Kidney tubule cell (primary cell): Measurements from ENCODE around the gene FOLR1.
"Not testable (repeated sequence)": the region's sequence is repeated elsewhere in the genome, so short reads cannot be mapped to it uniquely, and the experiment has no call there.

Experiments used
- DNase-seq: peaks from one replicate; pipeline ENCODE4 v3.0.0-alpha.2; 2018; ENCODE audit warnings: low spot score

Gene FOLR1

DNA sequence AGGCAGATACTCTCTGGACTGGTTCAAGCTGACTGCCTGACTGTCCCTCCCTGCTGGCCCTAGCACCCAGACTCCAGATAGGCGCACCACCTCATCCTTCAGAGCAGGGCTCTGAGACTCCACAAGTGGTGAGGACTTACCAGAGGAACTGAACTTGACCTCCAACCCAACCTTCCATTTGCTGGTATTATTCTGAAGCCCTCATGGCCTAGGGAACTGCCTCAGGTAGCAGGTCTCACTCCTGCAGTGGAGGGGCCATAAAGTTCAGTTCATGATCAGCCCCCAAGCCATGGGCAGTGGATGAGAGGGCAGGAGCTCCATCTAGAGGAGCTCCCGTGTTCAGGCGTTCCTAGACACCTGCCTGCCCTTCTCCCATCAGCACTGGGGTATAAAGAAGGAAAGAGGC lies 10.4 kb upstream of the FOLR1 start:
- DNase-seq, result peak; percentile 56

DNA sequence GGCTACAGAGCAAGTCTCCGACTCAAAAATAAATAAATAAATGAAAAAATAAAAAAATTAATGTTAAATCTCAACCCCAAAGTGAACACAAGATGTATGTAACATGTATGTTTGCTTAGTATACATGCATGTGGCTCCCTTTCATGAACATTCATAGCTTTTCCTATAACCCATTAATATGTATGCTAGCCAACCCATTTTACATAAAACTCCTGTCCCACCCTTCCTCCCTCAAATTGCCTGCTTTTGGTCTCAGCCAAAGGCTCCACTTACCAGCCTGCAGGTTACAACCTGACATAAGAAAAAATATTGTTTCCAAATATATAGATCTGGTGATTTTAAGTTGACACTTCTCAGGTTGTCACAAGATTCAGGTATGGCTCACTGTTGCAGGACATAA lies 3.7 kb upstream of the FOLR1 start:
- DNase-seq, result no peak

DNA sequence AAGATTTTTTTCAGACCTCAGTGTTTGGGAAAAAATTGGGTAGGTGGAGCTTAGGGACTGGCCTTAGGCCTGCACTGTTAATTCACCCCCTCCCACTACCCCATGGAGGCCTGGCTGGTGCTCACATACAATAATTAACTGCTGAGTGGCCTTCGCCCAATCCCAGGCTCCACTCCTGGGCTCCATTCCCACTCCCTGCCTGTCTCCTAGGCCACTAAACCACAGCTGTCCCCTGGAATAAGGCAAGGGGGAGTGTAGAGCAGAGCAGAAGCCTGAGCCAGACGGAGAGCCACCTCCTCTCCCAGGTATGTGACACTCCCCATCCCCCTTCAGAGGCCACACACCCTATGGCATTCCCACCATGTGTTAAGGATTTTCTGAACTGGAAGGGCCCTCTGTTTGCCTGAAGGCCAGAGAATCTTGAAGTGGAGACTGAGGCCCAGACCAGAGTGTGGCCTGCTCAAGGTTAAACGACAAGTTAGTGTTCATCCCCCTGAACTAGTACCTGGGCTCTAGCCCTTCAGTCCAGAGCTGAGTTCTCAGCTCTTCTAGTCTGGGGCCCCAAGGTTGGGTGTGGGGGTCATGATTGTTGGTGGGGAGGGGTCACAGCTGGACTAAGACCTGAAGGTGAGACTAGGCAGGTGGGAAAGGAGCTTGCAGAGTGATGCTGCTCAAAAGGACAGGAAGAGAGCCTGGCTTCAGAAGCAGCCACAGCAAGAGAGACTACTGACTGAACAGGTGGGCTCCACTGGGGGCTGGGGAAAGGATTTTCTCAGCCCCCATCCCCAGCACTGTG lies 2.3 kb upstream of the FOLR1 start:
- peak; percentile 76 for DNase-seq

DNA sequence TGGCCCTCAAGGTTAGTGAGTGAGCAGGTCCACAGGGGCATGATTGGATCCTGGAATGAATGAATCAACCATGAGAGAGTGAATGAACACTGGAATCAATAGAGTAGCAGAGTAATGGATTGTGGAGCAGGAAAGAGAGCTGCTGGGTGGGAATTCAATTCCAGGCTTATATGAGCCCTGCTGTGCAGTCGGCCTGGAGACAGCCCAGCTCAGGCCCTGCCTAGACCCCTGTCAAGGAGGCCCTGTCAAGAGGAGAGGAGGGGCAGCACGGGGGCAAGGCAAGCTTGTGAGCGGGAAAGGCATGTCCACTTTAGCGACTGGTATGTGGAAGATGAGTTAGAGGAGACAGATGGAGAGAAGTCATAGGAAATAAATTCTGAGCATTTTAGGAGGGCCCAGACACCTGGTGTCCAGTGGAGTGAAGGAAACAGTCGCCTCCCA lies 1.3 kb upstream of the FOLR1 start:
- DNase-seq, result no peak

DNA sequence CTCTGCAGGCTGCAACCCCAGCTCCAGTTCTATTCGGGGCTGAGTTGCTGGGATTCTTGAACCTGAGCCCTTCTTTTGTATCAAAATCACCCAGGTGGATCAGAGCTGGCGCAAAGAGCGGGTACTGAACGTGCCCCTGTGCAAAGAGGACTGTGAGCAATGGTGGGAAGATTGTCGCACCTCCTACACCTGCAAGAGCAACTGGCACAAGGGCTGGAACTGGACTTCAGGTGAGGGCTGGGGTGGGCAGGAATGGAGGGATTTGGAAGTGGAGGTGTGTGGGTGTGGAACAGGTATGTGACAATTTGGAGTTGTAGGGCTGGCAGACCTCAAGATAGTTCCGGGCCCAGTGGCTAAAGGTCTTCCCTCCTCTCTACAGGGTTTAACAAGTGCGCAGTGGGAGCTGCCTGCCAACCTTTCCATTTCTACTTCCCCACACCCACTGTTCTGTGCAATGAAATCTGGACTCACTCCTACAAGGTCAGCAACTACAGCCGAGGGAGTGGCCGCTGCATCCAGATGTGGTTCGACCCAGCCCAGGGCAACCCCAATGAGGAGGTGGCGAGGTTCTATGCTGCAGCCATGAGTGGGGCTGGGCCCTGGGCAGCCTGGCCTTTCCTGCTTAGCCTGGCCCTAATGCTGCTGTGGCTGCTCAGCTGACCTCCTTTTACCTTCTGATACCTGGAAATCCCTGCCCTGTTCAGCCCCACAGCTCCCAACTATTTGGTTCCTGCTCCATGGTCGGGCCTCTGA lies 3.8 kb downstream of the FOLR1 start:
- no peak for DNase-seq

DNA sequence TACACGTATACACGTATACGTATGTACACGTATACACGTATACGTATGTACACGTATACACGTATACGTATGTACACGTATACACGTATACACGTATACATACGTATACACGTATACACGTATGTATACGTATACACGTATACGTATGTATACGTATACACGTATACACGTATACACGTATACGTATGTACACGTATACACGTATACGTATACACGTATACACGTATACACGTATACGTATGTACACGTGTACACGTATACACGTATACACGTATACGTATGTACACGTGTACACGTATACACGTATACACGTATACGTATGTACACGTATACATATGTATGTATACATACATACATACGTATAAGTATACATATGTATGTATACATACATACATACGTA lies 9.5 kb downstream of the FOLR1 start:
- DNase-seq, result not testable (repeated sequence)

DNA sequence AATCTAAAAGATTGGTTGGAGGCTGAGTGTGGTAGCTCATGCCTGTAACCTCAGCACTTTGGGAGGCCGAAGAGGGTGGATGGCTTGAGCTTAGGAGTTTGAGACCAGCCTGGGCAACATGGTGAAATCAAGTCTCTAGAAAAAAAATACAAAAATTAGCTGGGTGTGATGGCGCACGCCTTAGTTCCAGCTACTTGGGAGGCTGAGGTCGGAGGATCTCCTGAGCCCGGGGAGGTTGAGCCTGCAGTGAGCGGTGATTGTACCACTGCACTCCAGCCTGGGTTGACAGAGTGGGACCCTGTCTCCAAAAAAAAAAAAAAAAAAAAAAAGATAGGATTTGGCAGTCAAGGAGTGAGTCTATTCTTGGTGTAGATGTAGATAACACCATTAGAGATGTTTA lies 10.6 kb downstream of the FOLR1 start:
- no peak for DNase-seq

DNA sequence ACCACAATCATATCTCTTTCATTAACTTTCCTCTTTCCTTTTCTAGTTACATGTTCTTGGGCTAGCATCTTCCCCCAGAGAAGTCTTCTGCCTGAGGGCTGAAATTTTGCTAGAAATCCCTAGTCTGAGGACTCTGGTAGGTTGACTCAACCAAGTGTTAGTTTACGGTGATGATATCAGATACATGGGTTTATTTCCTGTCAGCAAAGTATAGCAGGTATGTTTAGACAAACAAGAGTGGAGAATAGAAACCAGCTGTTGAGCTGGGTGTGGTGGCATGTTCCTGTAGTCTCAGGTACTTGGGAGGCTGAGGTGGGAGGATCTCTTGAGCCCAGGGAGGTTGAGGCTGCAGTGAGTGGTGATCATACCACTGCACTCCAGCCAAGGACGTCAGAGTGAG lies 11.2 kb downstream of the FOLR1 start:
- no peak for DNase-seq

DNA sequence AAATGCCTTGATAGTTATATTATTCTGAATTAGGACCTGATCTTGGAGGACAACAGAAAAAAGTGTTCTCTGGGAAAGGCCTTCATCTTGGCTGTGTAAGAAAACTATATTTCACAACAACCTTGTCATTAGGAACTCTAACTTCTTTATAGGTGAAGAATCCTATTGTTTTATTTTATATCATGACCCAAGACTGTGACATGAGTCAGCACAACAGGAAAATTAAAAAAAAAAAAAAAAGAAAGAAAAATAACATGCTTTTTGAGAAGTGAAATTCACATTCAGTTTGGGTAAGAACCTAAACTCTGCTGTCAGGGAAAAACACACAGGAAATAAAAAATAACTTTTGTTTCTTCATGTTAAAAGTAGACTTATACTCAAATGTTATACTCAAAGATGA lies 12.9 kb downstream of the FOLR1 start:
- no peak for DNase-seq

DNA sequence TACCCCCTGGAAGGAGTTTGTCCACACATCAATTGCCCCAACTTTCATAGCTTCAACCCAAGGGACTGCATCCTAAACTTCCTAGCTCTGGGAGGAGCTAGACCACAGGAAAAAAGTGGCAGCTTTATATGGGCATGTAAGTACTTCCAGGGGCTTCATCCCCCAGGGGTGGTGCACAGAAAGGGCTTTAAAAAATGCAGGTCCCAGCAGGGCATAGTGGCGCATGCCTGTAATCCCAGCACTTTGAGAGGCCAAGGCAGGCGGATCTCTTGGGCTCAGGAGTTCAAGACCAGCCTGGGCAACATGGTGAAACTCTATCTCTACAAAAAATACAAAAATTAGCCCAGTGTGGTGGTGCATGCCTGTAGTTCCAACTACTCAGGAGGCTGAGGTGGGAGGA lies 14.9 kb downstream of the FOLR1 start:
- not testable (repeated sequence) for DNase-seq

DNA sequence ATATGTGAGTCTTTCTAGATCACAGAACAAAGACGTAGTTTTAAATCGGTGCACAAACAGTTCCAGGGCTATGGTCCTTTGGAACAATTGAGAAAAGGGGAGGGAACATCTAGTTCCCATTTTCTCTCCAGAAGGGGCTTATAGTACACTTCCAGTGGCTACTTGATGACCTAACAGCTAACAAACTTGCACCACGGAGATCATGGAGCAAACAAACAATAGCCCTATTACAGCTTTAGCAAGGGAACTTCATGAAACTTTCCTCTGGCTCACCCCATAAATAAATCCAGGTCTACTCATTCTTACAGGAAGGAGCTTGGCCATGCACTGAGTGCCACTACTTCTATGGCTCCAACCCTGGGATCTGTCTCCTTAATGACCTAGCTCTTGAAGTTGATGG lies 16.3 kb downstream of the FOLR1 start:
- DNase-seq, result no peak

DNA sequence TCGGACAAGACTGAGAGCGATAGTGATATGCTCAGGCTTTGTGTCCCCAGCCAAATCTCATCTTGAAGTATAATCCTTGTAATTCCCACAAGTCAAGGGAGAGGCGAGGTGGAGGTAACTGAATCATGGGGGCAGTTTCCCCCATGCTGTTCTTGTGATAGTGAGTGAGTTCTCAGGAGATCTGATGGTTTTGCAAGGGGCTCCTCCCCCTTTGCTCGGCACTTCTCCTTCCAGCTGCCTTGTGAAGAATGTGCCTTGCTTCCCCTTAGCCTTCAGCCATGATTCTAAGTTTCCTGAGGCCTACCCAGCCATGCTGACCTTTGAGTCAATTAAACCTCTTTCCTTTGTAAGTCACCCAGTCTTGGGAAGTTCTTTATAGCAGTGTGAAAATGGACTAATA lies 17.2 kb downstream of the FOLR1 start:
- DNase-seq, result no peak

DNA sequence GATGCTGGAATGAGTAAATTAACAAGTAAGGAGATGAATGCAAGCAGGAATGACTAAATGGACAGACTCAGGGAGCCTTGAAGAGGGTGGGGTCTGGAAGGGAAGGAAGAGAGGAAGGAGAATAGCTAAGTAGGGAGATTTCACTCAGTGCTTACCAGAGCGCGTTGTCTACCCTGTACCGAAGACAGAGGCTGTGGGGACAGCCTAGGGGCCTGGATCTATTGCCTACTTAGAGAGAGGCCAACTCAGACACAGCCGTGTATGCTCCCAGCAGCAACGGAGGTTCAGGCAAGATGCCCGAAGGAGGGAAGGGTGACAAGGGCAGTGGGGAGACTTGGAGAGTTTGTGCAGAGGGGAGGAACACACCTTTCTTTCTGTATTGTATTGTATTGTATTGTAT lies 24.7 kb downstream of the FOLR1 start, which contains the start of gene FOLR2:
Gene FOLR2 (plus strand): TSS at position 157 of the 400 bp plus-strand sequence. CDS start 1,791 bp downstream, outside the sequence.
- no peak for DNase-seq

DNA sequence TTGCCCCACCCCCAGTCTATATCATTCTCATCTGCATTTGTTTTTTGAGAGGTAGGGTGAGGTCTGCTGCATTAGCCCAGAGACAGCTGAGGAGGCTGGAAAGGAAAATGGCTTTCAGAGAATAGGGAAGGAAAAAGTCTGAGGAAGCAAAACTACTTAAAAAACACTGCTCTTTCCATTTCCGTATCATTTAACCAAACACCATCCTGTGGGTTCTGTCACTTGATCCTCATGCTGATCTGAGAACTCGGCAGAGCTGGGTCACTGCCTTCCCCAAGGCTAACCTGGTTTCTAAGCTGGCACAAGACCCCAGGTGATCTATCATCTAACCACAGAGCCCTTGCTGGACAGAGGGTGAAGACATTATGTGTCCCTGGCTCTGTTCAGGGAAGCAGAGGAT lies 25.9 kb downstream of the FOLR1 start:
- no peak for DNase-seq

DNA sequence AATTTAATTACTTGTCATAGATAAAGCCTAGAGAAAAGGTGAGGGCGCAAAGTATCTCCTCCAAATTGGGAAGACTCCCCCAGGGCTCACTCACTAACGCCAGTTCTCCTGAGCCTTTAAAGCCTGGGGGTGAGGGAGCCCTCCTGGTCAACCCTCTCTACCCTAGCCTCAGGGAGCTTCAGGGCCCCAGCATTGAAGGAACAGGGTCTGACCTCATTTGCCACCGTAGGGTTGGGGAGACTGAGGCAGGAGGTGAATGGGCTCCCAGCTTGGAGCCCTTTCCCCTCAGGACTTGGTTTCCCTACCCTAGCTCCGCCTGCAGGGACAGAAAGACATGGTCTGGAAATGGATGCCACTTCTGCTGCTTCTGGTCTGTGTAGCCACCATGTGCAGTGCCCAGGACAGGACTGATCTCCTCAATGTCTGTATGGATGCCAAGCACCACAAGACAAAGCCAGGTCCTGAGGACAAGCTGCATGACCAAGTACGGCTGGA lies 26.4 kb downstream of the FOLR1 start:
- no peak for DNase-seq

DNA sequence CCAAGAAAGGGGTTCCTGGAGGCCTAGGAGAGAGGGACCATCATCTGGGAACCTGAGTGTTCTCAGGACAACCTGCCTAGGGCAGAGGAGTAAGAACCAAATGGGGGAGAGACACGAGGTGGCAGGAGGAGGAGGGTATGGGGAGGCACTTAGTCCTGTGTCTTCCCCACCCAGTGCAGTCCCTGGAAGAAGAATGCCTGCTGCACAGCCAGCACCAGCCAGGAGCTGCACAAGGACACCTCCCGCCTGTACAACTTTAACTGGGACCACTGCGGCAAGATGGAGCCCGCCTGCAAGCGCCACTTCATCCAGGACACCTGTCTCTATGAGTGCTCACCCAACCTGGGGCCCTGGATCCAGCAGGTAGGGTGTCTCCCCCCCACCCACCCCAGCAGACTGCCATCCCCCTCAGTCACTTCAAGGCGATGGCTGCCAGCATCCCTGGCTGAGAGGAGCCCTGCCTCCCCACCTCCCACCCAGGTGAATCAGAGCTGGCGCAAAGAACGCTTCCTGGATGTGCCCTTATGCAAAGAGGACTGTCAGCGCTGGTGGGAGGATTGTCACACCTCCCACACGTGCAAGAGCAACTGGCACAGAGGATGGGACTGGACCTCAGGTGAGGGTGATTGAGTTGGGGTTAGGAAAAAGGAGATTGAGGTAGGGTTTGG lies 28.9 kb downstream of the FOLR1 start:
- no peak for DNase-seq

DNA sequence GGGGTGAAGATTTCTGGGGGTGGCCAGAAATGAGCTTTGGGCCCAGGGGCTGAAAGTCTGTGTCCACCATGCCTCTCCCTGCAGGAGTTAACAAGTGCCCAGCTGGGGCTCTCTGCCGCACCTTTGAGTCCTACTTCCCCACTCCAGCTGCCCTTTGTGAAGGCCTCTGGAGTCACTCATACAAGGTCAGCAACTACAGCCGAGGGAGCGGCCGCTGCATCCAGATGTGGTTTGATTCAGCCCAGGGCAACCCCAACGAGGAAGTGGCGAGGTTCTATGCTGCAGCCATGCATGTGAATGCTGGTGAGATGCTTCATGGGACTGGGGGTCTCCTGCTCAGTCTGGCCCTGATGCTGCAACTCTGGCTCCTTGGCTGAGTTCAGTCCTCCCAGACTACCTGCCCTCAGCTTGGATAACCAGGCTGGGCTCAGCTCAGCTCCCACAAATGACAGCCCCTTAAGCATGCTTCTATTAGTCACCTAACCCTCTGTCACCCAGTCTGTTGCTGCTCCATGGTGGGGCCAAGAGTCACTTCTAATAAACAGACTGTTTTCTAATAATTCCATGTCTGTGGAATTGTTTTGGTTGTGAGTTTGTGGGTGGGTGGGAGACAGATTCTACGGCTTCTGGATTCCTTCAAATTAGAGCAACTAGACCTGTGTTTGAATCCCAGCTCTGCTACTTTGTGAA lies 29.6 kb downstream of the FOLR1 start:
- DNase-seq, result no peak

DNA sequence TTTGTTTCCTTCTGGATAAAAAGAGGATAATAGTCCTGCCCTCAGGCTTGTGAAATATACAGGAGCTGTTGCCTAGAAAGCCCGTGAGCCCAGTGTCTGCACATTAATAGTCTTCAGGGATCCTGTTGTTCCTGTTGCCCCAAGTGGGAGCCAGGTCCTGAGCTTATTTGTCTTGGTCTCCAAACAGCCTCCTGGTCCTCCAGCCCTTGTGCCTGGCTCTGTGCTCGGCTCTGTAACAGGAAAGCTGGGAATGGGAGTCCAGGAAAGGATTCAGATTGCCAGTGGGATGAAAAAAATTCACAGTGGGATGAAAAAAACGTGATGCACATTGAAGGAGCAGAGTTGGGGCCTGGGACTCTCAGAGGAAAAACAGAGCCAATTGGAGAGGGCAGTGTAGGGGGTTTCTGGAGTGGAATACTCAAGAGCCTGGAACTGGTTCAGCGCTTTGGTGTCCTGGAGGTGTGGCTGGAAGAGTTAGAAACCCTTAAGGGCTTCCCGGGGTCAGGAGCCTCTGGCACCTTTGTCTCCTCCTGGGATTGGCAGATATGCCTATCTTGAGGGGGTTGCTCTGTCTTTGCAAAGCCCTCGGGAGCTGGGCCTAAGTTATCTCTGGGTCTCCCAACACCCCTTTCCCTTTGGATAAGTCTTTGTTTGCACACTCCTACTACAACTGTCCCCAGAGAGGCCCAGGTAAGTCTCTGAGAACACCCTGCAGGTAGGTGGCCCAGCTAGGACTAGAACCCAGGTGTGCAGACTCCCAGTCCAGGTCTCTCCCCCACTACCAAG lies 30.4 kb downstream of the FOLR1 start:
- DNase-seq, result no peak

DNA sequence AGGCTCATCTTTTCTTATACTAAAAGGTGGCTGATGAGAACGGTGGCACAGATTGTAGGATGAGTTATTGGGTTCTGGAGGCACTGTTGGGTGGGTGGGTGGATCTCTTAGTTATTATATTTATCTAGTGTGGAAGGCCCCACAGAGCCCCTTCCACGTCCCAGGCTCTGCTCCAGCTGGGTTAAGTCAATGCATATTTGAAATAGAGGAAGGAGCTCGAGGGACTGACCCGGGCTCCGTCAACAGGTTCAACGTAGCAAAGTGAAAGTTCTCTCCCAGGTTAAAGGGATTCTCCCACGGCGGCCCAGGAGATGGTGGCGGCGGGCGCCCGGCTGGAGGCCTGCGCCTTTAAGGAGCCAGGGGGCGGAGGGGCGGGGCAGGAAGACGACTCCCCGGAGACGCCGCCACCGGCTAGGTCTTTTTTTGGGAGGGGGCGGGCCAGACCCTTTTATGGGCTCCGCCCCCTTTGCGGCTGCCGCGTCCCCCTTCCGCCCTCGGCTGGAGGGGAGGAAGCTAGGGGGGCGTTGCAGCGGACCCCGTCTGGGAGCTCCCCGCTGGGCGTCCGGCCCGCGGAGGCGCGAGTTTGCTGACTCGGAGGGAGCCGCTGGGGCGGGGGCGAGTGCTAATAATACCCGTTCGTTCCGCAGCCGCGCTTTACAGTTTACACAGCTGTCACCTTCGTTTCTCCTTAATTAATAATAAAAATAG lies 31.1 kb downstream of the FOLR1 start:
- DNase-seq, result peak; percentile 91
